Esophagus muscularis mucosa (tissue), 4 donors: ENCODE data around the gene NIPBL. TPM values are rescaled to one million over a fixed set of nuclear protein-coding genes. Genes with fewer than 3 reads are reported as not detected.
"Not testable (repeated sequence)": the region's sequence is repeated elsewhere in the genome, so short reads cannot be mapped to it uniquely, and the experiment has no call there.

Source experiments
- DNase-seq: peaks from one replicate; pipeline ENCODE4 v3.0.0-alpha.2; 2017; ENCODE audit errors: extremely low spot score
- H3K27ac ChIP-seq, 4 donors: fragments of 200-600 bp; sonication (generic); replicated peaks in 1 of 4; 1 replicate in 3 of 4; 2 replicates in 1 of 4; pipeline ENCODE4 v1.5.1; 2016 to 2019; ENCODE audit warnings: mild to moderate bottlenecking in 1 of 4
- H3K27me3 ChIP-seq, 4 donors: fragments of 200-600 bp; sonication (generic); one replicate each; pipeline versions ENCODE4 v1.5.1 to v1.6.0; 2016 to 2019
- H3K36me3 ChIP-seq, 4 donors: fragments of 200-600 bp; sonication (generic); one replicate each; pipeline ENCODE4 v1.5.1; 2016 to 2019
- H3K4me1 ChIP-seq, 4 donors: fragments of 200-600 bp; sonication (generic); one replicate each; pipeline ENCODE4 v1.5.1; 2016 to 2019
- H3K4me3 ChIP-seq, 4 donors: fragments of 200-600 bp; sonication (generic); 1 replicate in 2 of 4; 2 replicates in 2 of 4; pipeline ENCODE4 v1.5.1; 2016 to 2019; ENCODE audit warnings: mild to moderate bottlenecking in 4 of 4, moderate library complexity in 1 of 4
- H3K9me3 ChIP-seq, 4 donors: fragments of 200-600 bp; sonication (generic); 1 replicate in 3 of 4; 2 replicates in 1 of 4; pipeline ENCODE4 v1.5.1; 2016 to 2019
- CTCF ChIP-seq, 3 experiments: fragments of 200-600 bp in 2 of 3; fragments of 450-650 bp in 1 of 3; sonication (generic) in 2 of 3; IDR thresholded peaks; one replicate each; pipeline ENCODE4 v1.5.1; 2017 to 2019; ENCODE audit warnings: antibody characterized with exemption in 3 of 3, mild to moderate bottlenecking in 2 of 3, moderate library complexity in 1 of 3
- EP300 ChIP-seq: sonication (generic); formaldehyde crosslinking; IDR thresholded peaks from one replicate; pipeline ENCODE4 v1.6.1; 2017; ENCODE audit warnings: antibody characterized with exemption
- POLR2A ChIP-seq: fragments of 450-650 bp; IDR thresholded peaks from one replicate; pipeline ENCODE4 v1.6.1; 2017; ENCODE audit warnings: antibody characterized with exemption, moderate library complexity, mild to moderate bottlenecking, low read depth
- POLR2AphosphoS5 ChIP-seq, 2 donors: sonication (generic); formaldehyde crosslinking; IDR thresholded peaks; one replicate each; pipeline ENCODE4 v1.6.1; 2017; ENCODE audit warnings: antibody characterized with exemption in 2 of 2
- WGBS: methylation state at CpG from one replicate; pipeline ENCODE4 v1.1.5; 2018; 5-methylcytosine and 5-hydroxymethylcytosine counted together
- intact Hi-C: fragments of 100-400 bp; cut with DNase I; formaldehyde crosslinking; loops from one replicate; pipeline ENCODE4 v1.15.1; 2023
- total RNA-seq, 4 donors: library from RNA; depleted of rRNA; stranded (reverse); fragments of >200 nt; gene quantifications; one replicate each; pipeline versions ENCODE4 v1.1.0 to v1.2.1, GENCODE V29; 2016

Gene NIPBL
- total RNA-seq, 4 donors from 2014 or later: 38.9 to 50.3 (median 40.0) TPM

GRCh38 chr5:37071901-37072581, 195.5 kb downstream of the NIPBL start:
- peaks cover 0 to 10% (median 0%) of the 10 kb centered on the region in 4 donors for H3K4me1 ChIP-seq
- no peak overlapping the region for H3K4me3 ChIP-seq
- no peaks in the 10 kb centered on the region for H3K9me3 ChIP-seq
- 90% methylated on average over 1 of the region's 1 CpG for WGBS
- intact Hi-C loops: no loop called here
- H3K27ac ChIP-seq: no peak overlapping the region
- H3K27me3 ChIP-seq: no peaks in the 10 kb centered on the region
- H3K36me3 ChIP-seq: peaks cover 0 to 1% (median 0%) of the 10 kb centered on the region in 4 donors
- TF ChIP-seq EP300: no peak
- no peak for TF ChIP-seq POLR2AphosphoS5 (IDR thresholded peaks at IDR 0.05)
- no peak for DNase-seq

GRCh38 chr5:37075399-37075950, 198.9 kb downstream of the NIPBL start:
- Histone ChIP-seq H3K27me3 (no peaks in the 10 kb centered on the region), H3K4me3 (no peak overlapping the region), H3K9me3 (no peaks in the 10 kb centered on the region), H3K27ac (no peak overlapping the region), H3K36me3 (peaks cover 0 to 29% (median 9%) of the 10 kb centered on the region in 4 donors), H3K4me1 (peaks cover 0 to 10% (median 0%) of the 10 kb centered on the region in 4 donors)
- 91% methylated on average over 3 of the region's 3 CpGs for WGBS
- DNase-seq: no peak
- TF ChIP-seq EP300 (no peak), POLR2AphosphoS5 (IDR thresholded peaks at IDR 0.05) (no peak), POLR2A (no peak), CTCF (IDR thresholded peaks at IDR 0.05) (no peak)
- intact Hi-C loops: no loop called here

DNA sequence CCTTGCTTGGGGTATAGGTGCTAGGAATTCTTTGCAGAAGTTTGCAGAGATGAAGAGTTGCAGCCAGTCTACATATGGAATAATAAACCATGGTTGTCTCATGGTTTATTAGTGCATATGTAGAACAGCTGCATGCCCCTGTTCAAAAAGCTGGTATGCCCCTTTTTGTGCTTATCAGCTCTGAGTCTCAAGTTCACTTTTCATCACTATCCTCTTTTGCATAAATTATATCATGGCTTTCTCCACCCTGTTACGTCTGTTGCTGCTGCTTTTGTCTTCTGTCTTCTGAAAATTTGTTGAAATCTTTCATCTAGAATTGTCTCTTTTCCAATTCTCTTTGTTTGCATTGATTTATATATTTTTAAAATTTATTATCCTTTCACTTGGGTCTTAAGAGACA, 200.6 kb downstream of the NIPBL start:
- 84% methylated on average over 1 of the region's 1 CpG for WGBS
- TF ChIP-seq EP300: no peak
- intact Hi-C loops: no loop called here
- no peak for DNase-seq
- Histone ChIP-seq H3K27ac (no peak overlapping the region), H3K4me3 (no peak overlapping the region), H3K27me3 (no peaks in the 10 kb centered on the region), H3K9me3 (no peaks in the 10 kb centered on the region), H3K4me1 (peaks cover 0 to 3% (median 0%) of the 10 kb centered on the region in 4 donors), H3K36me3 (peaks cover 0 to 41% (median 9%) of the 10 kb centered on the region in 4 donors)

GRCh38 chr5:37080697-37081096, 204.1 kb downstream of the NIPBL start:
- DNase-seq: no peak
- TF ChIP-seq EP300: no peak
- TF ChIP-seq POLR2AphosphoS5 (IDR thresholded peaks at IDR 0.05): no peak
- no peak for TF ChIP-seq POLR2A
- TF ChIP-seq CTCF (IDR thresholded peaks at IDR 0.05): no peak
- Histone ChIP-seq H3K36me3 (peaks cover 4 to 56% (median 9%) of the 10 kb centered on the region in 4 donors), H3K9me3 (no peaks in the 10 kb centered on the region), H3K27me3 (no peaks in the 10 kb centered on the region), H3K4me3 (no peak overlapping the region), H3K4me1 (no peaks in the 10 kb centered on the region), H3K27ac (no peak overlapping the region)
- intact Hi-C loops: no loop called here
- 96% methylated on average over 3 of the region's 3 CpGs for WGBS

- intact Hi-C loops, H3K27ac ChIP-seq, DNase-seq, H3K9me3 ChIP-seq, H3K4me1 ChIP-seq, H3K4me3 ChIP-seq, H3K27me3 ChIP-seq: not testable (repeated sequence)
- WGBS: 80% methylated on average over 2 of the region's 2 CpGs
- H3K36me3 ChIP-seq: peaks cover 4 to 59% (median 8%) of the 10 kb centered on the region in 4 donors
These were observed 206.4 kb downstream of the NIPBL start for GRCh38 chr5:37082977-37083376.

DNA sequence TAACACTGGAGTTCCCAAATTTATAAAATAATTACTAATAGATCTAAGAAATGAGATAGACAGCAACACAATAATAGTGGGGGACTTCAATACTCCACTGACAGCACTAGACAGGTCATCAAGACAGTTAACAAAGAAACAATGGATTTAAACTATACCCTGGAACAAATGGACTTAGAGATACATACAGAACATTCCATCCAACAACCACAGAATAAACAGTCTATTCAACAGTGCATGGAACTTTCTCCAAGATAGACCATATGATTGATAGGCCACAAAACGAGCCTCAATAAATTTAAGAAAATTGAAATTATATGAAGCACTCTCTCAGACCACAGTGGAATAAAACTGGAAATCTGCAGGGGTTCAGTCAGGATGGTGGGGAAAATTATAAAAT, 209.5 kb downstream of the NIPBL start:
- H3K4me1 ChIP-seq, DNase-seq, H3K27ac ChIP-seq, H3K4me3 ChIP-seq, intact Hi-C loops, H3K9me3 ChIP-seq, H3K27me3 ChIP-seq: not testable (repeated sequence)
- peaks cover 0 to 36% (median 2%) of the 10 kb centered on the region in 4 donors for H3K36me3 ChIP-seq
- 53% methylated on average over 1 of the region's 1 CpG for WGBS
